Motor neuron (in vitro differentiated cells): Measurements from ENCODE around the gene PLA2G2A. TPM values are rescaled to one million over a fixed set of nuclear protein-coding genes. Genes with fewer than 3 reads are reported as not detected.
A peak's percentile ranks its signal among the peaks of the same experiment; 100 is the strongest.
"Not testable (repeated sequence)": the region's sequence is repeated elsewhere in the genome, so short reads cannot be mapped to it uniquely, and the experiment has no call there.

Source experiments
- ATAC-seq, 8 experiments: fragments of 200-7000 bp; cut with Tn5 transposase; replicated peaks in 6 of 8; 2 replicates each; pipeline ENCODE4 v1.8.0; 2021; ENCODE audit warnings: mild to moderate bottlenecking in 8 of 8, moderate library complexity in 8 of 8
- H3K27ac ChIP-seq, 2 donors: fragments of 250-450 bp; sonication (Bioruptor Pico); 2 replicates each; pipeline ENCODE4 v1.9.0; 2021; ENCODE audit warnings: antibody characterized with exemption in 2 of 2, mild to moderate bottlenecking in 2 of 2, moderate library complexity in 1 of 2
- H3K4me1 ChIP-seq, 2 donors: fragments of 250-450 bp; sonication (Bioruptor Pico); replicated peaks in 1 of 2; 2 replicates each; pipeline ENCODE4 v1.6.1; 2021; ENCODE audit warnings: antibody characterized with exemption in 2 of 2, mild to moderate bottlenecking in 2 of 2, moderate library complexity in 1 of 2
- H3K4me3 ChIP-seq, 5 donors: fragments of 250-450 bp; sonication (Bioruptor Pico); 2 replicates each; pipeline ENCODE4 v1.9.0; 2021; ENCODE audit warnings: antibody characterized with exemption in 5 of 5, mild to moderate bottlenecking in 5 of 5, moderate library complexity in 4 of 5
- WGBS, 10 experiments: fragments of 450-650 bp; shearing (Covaris generic); methylation state at CpG; one replicate each; pipeline ENCODE4 v1.0.0; 2022; 5-methylcytosine and 5-hydroxymethylcytosine counted together
- in situ Hi-C, 9 experiments: fragments of 400-800 bp; cut with MboI; loops; one replicate each; pipeline ENCODE4 v1.15.0; 2021; ENCODE audit warnings: low sequenced_read_pairs in 9 of 9, low pct_unique_long_range_greater_than_20kb in 2 of 9; ENCODE audit not compliant: unreplicated experiment in 9 of 9
- total RNA-seq, 8 experiments: library from RNA; unstranded; fragments of 300-600 nt; gene quantifications; 2 replicates each; pipeline versions ENCODE4 v1.2.3 to v1.2.4, GENCODE V29; 2022

The PLA2G2A gene
- total RNA-seq, 8 experiments from 2014 or later: 0.41 to 87.5 (median 1.4) TPM; not detected in 2

DNA sequence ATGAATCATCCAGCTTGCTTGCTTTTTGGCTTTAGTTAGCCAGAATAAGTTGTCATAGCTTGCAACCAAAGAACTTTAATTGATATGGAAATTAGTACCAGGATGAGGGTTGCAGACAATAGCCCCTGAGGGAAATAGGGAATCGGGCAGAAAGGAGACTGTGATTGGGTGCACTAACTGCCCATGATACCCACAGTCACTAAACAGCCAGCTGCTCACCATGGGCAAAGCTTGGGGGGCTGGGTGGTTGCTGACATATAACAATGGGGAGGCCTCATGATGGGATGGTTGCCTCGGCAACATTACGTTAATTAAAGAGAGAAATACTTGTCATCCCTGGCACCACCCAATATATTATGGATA lies 38.2 kb downstream of the PLA2G2A start:
- in situ Hi-C loops: no loop called here
- H3K4me3 ChIP-seq: no peak overlapping the region
- 20 to 80% (median 51%) methylated on average over 1 to 3 of the region's 3 CpGs; no CpG with 5 or more reads in 2 of the 10 experiments for WGBS, 10 experiments
- peaks cover 30 to 31% of the 10 kb centered on the region in 2 donors for H3K4me1 ChIP-seq
- peak in 5 of 8 experiments; percentile 61 to 76 (median 74) for ATAC-seq
- H3K27ac ChIP-seq: peak overlapping the region; percentile 68 to 75

DNA sequence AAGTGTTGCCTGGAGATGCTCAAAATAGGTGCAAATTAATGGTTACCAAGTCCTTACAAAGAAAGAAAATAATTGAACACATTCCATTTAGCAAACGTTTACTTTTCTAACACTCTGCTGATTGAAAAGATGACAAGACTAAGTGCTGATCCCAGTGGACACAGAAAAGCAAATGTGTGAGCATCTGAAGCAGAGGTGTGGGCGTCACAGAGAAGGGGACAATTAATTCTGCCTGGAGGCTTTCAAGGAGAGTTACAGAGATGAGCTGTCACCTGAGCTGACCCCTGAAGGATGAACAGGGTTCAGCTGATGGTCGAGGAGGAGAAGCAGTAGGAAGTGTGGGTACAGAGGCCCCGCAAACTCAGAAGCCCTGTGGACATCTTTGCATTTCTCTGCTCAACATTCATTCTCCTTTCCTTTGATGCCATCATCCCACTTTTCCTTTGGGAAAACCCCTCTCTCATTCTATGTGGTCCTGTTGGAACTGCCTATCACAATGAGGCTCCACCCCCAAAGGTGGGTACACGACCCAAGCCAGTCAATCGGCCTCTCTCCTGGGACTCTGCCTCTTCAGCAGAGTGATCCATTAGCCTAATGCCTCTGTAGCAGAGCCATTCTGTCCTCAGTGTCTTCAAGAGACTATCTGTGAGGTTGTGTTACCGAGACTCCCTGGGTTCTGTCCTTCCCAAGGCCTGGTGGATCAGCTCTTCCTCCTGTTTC lies 38.8 kb downstream of the PLA2G2A start:
- in situ Hi-C loops: no loop called here
- H3K4me3 ChIP-seq: no peak overlapping the region
- peak in 5 of 8 experiments; percentile 49 to 72 (median 66) for ATAC-seq

DNA sequence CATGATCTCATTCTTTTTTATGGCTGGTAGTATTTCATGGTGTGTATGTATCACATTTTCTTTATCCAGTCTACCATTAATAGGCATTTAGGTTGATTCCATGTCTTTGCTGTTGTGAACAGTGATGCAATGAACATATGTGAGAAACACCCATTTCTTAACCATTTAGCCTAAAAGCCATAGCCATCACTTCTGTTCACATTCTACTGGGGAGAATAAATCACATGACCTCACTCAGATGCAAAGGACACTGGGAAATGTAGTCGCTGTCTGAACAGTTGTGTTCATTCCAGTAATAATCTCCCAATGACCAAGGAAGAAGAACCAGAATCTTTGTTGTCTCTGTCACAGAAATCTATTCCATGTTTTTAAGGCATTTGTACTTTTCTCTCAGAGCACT lies 40.9 kb downstream of the PLA2G2A start:
- in situ Hi-C loops: no loop called here
- no peak for ATAC-seq
- 11 to 100% (median 82%) methylated on average over 1 of the region's 1 CpG; no CpG with 5 or more reads in 1 of the 10 experiments for WGBS, 10 experiments
- Histone ChIP-seq H3K4me1 (peaks cover 30 to 31% of the 10 kb centered on the region in 2 donors), H3K4me3 (no peak overlapping the region), H3K27ac (no peak overlapping the region)

More for the DNA sequence above, 38.8 kb downstream of the PLA2G2A start:
- Histone ChIP-seq H3K4me1 (peaks cover 30 to 31% of the 10 kb centered on the region in 2 donors), H3K27ac (peak overlapping the region; percentile 68 to 75)
- 27 to 68% (median 55%) methylated on average over 1 to 7 of the region's 7 CpGs; no CpG with 5 or more reads in 1 of the 10 experiments for WGBS, 10 experiments

DNA sequence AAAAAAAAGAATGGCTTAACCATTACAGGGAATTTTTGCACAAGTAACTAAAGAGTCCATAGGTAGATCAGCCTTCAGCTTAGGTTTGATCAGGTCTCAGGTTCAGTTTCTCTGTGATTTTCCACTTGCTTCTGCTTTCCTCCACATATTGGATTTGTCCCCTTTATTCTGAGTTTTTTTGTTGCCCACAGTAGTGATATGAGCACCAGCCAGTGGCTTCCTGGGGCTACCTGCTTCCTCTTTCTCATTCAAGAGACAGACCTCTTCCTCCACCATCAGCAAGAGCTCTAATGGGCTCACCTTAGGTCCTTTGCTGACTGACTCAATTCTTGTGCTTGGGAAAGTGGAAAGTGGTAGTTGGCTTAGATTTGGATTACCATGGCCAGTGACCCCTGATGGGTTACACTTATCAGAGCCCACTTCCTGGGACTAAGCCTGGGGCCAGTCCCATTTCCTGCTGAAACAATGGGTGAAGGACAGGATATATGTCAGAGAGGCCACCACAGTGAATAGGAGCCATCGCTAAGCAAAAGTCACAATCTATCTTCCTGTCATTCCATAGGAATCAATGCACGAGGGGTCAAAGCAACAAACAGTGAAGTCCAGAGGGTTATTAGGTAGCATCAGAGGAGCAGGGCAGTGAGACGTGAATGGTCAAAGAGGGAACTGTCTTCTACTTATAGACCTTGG lies 43.2 kb downstream of the PLA2G2A start:
- Histone ChIP-seq H3K4me3 (no peak overlapping the region), H3K4me1 (peaks cover 18 to 20% of the 10 kb centered on the region in 2 donors), H3K27ac (no peak overlapping the region)
- no peak for ATAC-seq
- in situ Hi-C loops: no loop called here
- WGBS, 10 experiments: 37 to 100% (median 57%) methylated on average over 1 to 3 of the region's 3 CpGs; no CpG with 5 or more reads in 2 of the 10 experiments

DNA sequence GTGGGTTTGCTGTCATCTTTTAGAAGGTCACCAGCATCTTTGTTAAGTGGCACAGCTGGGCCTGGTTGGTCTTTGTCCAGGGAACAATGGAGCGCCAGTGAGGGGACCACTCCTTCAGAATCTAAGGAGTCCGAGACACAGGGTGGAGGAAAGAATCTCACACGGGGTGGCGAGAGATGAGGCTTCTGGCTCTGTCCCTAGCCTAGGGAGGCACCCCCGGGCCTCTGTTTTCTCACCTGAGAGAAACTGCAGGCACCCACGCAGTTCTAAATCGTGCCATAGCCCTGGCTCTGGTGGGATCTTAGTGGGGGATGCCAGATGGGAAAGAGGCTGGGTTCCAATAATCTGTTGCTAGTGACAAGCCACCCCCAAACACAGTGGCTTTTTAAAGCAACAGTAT lies 45.1 kb downstream of the PLA2G2A start:
- no peak overlapping the region for H3K27ac ChIP-seq
- in situ Hi-C loops: no loop called here
- H3K4me1 ChIP-seq: peaks cover 3 to 5% of the 10 kb centered on the region in 2 donors
- no peak for ATAC-seq
- 0 to 100% (median 85%) methylated on average over 2 to 6 of the region's 7 CpGs; no CpG with 5 or more reads in 4 of the 10 experiments for WGBS, 10 experiments
- H3K4me3 ChIP-seq: no peak overlapping the region

DNA sequence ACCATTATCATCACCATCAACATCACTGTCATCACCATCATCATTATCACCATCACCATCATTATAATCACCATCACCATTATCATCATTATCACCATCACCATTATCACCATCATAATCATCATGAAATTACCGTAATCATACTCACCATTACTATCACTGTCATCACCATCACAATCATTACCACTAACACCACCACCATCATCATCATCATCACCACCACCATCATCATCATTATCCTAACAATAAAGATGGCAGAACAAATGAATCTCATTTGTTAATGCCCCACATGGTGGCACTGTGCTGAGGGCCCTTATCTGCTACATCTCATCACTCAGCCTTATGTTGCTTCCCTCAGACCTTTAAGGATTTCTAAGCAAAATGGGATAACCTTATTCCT lies 46.6 kb downstream of the PLA2G2A start:
- in situ Hi-C loops: no loop called here
- Histone ChIP-seq H3K4me1 (peaks cover 0 to 5% of the 10 kb centered on the region in 2 donors), H3K4me3 (no peak overlapping the region), H3K27ac (no peak overlapping the region)
- WGBS, 10 experiments: 0 to 25% methylated on average over 1 of the region's 1 CpG; no CpG with 5 or more reads in 8 of the 10 experiments
- no peak for ATAC-seq

DNA sequence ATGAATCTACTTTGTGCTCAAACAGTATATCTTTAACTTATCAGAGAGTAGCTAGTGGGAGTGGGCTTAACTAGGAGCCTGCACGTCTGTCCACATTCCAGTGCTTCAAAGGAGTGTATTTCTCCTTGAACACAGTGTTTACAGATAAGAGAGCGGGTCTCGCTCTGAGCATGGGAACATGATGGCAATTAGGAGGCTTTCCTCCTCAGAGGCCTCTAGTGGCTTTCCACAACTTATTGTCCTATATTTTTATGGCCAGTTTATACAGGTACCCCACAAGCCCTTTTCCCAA lies 52.3 kb downstream of the PLA2G2A start:
- H3K27ac ChIP-seq, ATAC-seq, H3K4me3 ChIP-seq, H3K4me1 ChIP-seq: not testable (repeated sequence)
- WGBS, 10 experiments: 73 to 96% (median 83%) methylated on average over 2 to 3 of the region's 3 CpGs; no CpG with 5 or more reads in 3 of the 10 experiments
- in situ Hi-C loops: loop anchor here in 2 of 9 experiments (10.0 kb wide), 2 partner anchors 568 to 578 kb away; partner anchors contain the start of gene MUL1 (in 1 of the 2)

DNA sequence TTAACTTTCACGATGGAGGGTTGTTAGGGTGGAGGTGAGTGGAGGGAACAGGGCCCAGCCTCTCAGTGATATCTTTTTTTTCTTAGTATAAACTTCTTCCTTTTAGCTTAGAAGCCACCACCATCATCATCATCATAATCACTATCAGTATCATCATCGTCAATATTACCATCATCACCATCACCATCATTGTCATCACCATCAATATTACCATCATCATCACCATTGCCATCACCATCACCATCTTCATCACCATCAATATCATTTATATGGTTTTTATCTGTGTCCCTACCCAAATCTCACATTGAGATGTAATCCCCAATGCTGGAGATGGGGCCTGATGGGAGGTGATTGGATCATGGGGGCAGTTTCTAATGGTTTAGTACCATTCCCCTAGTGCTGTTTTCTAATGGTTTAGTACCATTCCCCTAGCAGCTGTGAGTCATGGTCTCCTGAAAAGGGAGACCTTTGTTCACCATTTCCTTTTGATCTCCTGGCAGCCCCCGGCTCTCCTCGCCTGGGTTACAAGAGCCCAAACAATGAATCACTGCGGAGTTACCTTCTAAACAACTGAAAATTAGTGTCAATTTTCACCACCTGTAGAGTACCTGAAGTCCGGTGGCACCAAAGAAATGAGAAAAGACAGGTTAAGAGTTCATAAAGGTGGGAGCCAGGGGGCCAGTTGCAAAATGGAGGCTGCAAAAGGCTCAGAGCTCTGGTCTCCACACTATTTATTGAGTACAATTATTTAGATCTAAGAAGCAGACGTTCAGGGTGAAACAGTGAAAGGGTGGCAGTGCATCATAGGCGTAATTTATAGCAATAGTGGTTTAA lies 52.9 kb downstream of the PLA2G2A start:
- ATAC-seq: no peak
- peaks cover 4 to 9% of the 10 kb centered on the region in 2 donors for H3K4me1 ChIP-seq
- H3K27ac ChIP-seq: no peak overlapping the region
- 33 to 77% (median 68%) methylated on average over 1 to 8 of the region's 8 CpGs; no CpG with 5 or more reads in 1 of the 10 experiments for WGBS, 10 experiments
- in situ Hi-C loops: loop anchor here in 2 of 9 experiments (10.0 kb wide), 2 partner anchors 568 to 578 kb away; partner anchors contain the start of gene MUL1 (in 1 of the 2)
- H3K4me3 ChIP-seq: no peak overlapping the region

Other genes starting within 250 kb of the PLA2G2A start
- gene TMCO4, start 179.7 kb downstream of the PLA2G2A start, total RNA-seq: 10 to 100 TPM in 1 of 8 experiments, 1 to 10 TPM in 2, under 1 TPM in 5; 0.14 to 12.3 (median 0.69) TPM
- gene RNF186, start 164.3 kb downstream of the PLA2G2A start, total RNA-seq: under 1 TPM in 3 of 8 experiments, not detected in 5; 0.25 to 0.47 (median 0.31) TPM
- gene OTUD3, start 97.2 kb downstream of the PLA2G2A start, total RNA-seq: 10 to 100 TPM in 7 of 8 experiments, 1 to 10 TPM in 1; 9.0 to 15.4 (median 11.1) TPM
- gene PLA2G2E, start 56.0 kb downstream of the PLA2G2A start, total RNA-seq: not detected
- 10 to 100 TPM in 1 of 8 experiments, under 1 TPM in 4, not detected in 3; 0.11 to 14.6 (median 0.55) TPM for gene PLA2G5, start 90.6 kb upstream of the PLA2G2A start, total RNA-seq
- 1 to 10 TPM in 1 of 8 experiments, under 1 TPM in 4, not detected in 3; 0.09 to 1.0 (median 0.21) TPM for gene PLA2G2D, start 139.9 kb upstream of the PLA2G2A start, total RNA-seq
- 1 to 10 TPM in 1 of 8 experiments, under 1 TPM in 6, not detected in 1; 0.13 to 1.7 (median 0.38) TPM for gene PLA2G2F, start 159.7 kb upstream of the PLA2G2A start, total RNA-seq
- gene UBXN10, start 206.5 kb upstream of the PLA2G2A start, total RNA-seq: 10 to 100 TPM in 1 of 8 experiments, 1 to 10 TPM in 4, under 1 TPM in 2, not detected in 1; 0.13 to 18.6 (median 1.7) TPM
- gene PLA2G2C, start 206.9 kb upstream of the PLA2G2A start, total RNA-seq: under 1 TPM in 7 of 8 experiments, not detected in 1; 0.05 to 0.66 (median 0.20) TPM